ENCODE results near the gene GAREM1.
"Not testable (repeated sequence)": the region's sequence is repeated elsewhere in the genome, so short reads cannot be mapped to it uniquely, and the experiment has no call there.

Gene GAREM1

DNA sequence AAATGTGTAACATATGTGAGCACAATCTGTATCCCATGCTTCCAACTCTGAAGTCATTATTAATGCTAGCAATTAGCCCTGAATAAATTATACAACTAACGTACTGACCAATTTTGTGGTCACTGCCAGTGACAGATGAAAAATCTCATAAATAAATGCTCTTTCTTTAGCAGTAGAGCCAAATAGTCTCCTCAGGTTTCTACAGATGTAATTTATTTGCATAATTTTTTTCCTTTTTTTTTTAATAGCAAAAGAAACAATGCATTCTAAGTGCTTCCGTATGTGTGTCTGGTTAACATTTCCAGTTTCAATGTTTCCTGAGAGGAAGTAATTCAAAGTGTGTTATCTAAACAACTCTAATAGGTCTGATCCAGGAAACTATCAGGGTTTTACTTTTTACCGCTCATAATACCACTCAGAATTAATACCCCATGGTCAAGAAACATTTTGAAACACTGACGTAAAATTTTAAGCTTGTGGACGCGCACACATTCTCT is 172.5 kb downstream of the GAREM1 start:
- TF ChIP-seq, protein P1, sequence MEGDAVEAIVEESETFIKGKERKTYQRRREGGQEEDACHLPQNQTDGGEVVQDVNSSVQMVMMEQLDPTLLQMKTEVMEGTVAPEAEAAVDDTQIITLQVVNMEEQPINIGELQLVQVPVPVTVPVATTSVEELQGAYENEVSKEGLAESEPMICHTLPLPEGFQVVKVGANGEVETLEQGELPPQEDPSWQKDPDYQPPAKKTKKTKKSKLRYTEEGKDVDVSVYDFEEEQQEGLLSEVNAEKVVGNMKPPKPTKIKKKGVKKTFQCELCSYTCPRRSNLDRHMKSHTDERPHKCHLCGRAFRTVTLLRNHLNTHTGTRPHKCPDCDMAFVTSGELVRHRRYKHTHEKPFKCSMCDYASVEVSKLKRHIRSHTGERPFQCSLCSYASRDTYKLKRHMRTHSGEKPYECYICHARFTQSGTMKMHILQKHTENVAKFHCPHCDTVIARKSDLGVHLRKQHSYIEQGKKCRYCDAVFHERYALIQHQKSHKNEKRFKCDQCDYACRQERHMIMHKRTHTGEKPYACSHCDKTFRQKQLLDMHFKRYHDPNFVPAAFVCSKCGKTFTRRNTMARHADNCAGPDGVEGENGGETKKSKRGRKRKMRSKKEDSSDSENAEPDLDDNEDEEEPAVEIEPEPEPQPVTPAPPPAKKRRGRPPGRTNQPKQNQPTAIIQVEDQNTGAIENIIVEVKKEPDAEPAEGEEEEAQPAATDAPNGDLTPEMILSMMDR (IDR thresholded peaks at IDR 0.05; ENCODE audit: borderline replicate concordance, insufficient read depth, low read depth, low read length), result no peak

DNA sequence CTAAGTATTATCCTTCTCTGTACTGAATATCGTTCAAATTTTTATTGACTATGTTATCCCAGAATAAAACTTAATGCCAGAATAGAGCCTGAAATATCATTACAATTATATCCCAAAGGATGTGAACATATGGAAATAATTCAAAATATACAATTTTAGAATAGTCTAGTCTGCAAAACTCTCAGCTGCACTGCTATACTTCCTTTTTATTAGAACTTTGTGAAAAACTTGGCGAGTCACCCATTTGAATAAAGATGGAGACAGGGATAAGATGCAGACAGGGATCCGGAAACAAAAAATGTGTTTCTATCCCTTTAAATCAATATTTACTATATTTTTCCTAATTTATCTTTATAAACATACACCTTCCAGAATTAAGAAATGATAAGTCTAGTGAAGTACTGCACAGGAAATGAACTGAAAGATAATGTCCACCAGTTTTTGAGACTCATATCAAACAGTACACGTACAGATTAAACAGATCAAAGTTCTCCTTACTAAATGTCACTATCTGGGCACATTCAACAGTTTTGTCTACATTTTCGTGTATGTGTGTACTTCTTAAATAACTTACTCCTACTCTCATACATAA is 173.0 kb downstream of the GAREM1 start:
- H3K4me3 ChIP-seq (ENCODE audit: low read depth, low read length), result no peak overlapping the region
- TF ChIP-seq, protein P1 (IDR thresholded peaks at IDR 0.05; ENCODE audit: borderline replicate concordance, insufficient read depth, low read depth, low read length), result no peak

More for the DNA sequence above, 172.5 kb downstream of the GAREM1 start:
- H3K4me3 ChIP-seq (ENCODE audit: low read depth, low read length), result no peak overlapping the region

DNA sequence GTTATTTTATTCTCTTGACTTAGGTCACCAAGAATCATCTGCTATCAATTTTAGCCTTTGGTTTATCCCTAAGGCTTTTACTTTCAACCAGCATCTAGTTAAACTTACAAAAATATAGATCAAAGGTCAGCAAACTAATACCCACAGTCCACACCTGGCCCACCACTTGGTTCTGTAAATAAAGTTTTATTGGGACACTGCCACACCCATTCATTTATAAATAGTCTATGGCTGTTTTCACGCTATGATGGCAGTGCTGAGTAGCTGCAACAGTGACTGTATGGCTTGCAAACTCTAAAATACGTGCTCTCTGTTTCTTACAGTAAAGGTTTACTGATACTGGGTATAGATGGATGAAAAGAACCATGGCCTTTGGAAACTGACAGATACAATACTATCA is 173.8 kb downstream of the GAREM1 start:
- TF ChIP-seq, protein P1 (IDR thresholded peaks at IDR 0.05; ENCODE audit: borderline replicate concordance, insufficient read depth, low read depth, low read length), result no peak
- no peak overlapping the region for H3K4me3 ChIP-seq (ENCODE audit: low read depth, low read length)

DNA sequence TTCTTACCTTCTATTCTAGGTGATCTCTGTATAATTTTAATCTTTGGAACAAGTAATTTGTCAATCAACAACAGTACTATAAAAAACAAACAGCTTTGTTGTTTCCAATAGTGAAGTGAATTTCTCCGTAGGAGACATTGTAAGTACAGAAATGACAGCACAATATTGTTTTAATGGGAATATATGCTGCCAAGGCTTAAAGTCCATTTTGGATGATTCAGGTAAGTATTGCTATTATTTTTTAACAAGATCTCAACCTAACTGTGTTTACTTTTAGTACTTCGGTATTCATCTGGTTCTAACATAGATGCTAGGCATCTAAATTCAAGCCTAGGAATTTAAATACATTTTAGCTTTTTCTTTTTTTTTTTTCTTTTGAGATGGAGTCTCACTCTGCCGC is 175.1 kb downstream of the GAREM1 start:
- TF ChIP-seq, protein P1 (IDR thresholded peaks at IDR 0.05; ENCODE audit: borderline replicate concordance, insufficient read depth, low read depth, low read length), result no peak
- H3K4me3 ChIP-seq (ENCODE audit: low read depth, low read length), result no peak overlapping the region

DNA sequence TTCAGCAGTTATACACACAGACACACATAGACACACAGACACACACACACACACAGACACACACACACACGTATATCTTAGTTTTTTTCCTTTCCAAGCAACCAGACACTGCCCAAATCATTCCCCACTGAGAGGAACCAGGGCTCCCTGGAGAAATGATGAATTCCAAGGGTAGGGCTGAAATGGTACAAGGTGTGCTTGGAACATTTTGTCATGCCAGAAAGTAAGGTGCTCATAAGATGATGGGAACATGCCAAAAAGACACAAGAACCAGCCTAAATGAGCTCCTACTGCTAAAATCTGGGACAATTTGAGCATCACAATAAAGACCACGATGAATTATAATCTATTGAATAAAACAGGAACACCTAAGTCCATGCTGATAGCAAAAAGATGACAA is 177.6 kb downstream of the GAREM1 start:
- TF ChIP-seq, protein P1 (IDR thresholded peaks at IDR 0.05; ENCODE audit: borderline replicate concordance, insufficient read depth, low read depth, low read length), result no peak
- H3K4me3 ChIP-seq (ENCODE audit: low read depth, low read length), result no peak overlapping the region

DNA sequence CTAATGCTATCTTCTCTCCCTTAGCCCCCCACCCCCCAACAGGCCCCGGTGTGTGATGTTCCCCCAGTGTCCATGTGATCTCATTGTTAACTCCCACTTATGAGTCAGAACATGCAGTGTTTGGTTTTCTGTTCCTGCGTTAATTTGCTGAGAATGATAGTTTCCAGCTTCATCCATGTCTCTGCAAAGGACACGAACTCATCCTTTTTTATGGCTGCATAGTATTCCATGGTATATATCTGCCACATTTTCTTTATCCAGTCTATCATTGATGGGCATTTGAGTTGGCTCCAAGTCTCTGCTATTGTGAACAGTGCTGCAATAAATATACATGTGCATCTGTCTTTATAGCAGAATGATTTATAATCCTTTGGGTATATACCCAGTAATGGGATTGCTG is 179.1 kb downstream of the GAREM1 start:
- H3K4me3 ChIP-seq (ENCODE audit: low read depth, low read length), result not testable (repeated sequence)

DNA sequence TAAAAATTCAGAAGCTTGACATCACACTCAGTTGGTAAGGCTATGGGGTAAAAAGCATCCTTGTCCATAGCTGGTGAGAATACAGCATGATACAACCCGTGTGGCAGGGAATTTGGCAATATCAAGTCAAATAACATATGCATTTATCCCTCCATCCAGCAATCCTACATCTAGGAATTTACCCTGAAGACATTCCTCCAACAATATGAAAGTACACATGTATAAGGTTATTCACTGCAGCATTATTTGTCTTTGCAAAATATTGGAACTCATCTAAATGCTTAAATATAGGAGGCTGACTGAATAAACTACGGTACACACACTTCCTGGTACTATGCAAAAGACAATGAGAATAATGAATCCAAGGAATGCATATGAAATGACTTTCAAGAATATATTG is 179.9 kb downstream of the GAREM1 start:
- TF ChIP-seq, protein P1 (IDR thresholded peaks at IDR 0.05; ENCODE audit: borderline replicate concordance, insufficient read depth, low read depth, low read length), result no peak
- no peak overlapping the region for H3K4me3 ChIP-seq (ENCODE audit: low read depth, low read length)
